GM21717 (cell line): ENCODE data around the gene MARK1.
A peak's percentile ranks its signal among the peaks of the same experiment; 100 is the strongest.

Source experiments
- ATAC-seq: cut with Tn5 transposase; IDR thresholded peaks from one replicate; pipeline ENCODE4 v1.9.1; 2021; ENCODE audit warnings: mild to moderate bottlenecking, moderate library complexity; ENCODE audit not compliant: unreplicated experiment

The MARK1 gene

DNA sequence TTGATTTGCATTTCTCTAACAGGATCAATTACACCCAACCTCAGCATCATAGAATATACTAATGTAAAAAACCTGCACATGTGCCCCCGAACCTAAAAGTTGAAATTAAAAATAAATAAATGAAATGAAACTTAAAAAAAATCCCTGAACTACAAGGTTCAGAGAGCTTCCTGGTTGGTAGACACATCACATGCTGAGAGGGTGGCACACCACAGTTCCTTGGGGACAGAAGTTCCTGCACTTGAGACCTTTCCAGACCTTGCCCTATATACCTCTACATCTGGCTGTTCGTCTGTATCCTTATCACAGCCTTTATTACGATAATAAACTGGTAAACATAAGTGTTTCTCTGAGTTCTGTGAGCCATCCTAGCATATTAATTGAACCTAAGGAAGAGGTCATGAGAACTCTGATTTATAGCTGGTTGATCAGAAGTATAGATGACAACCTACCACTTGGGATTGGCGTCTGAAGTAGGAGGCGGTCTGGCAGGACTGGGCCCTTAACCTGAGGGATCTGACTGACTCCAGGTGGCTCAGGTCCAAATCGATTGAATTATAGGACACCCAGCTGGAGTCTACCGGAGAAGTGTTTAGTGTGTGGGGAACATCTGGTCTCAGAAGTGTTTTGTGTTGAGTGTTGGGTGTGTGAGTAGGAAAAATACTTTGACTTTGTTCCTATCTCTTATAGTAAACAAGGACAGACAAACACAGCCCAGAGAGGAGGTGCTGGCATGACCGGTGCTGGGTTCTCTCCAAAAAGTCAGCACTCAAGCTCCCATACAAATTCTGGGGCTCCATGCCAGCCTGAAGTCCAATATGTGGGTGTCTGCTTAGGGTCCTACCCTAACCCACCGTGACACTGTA lies 181.2 kb downstream of the MARK1 start:
- no peak for ATAC-seq

DNA sequence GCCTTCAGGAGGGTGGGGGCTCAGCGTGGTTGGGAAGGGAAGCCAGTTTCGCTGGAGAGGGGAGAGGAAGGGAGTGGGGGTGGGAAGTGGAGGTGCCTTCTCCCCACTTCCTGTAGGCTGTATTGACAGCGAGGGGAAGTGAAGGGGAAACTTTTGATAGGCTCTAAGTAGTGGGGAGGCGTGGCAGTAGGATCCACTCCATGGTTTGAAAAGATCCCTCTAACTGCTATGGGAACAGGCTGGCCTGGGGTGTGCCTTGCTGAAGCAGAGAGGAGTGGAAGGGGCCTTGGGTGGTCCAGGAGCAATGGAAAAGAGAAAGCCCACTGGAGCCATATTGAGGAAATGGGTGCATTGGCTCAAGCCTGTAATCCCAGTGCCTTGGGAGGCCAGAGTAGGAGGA lies 182.4 kb downstream of the MARK1 start:
- no peak for ATAC-seq

DNA sequence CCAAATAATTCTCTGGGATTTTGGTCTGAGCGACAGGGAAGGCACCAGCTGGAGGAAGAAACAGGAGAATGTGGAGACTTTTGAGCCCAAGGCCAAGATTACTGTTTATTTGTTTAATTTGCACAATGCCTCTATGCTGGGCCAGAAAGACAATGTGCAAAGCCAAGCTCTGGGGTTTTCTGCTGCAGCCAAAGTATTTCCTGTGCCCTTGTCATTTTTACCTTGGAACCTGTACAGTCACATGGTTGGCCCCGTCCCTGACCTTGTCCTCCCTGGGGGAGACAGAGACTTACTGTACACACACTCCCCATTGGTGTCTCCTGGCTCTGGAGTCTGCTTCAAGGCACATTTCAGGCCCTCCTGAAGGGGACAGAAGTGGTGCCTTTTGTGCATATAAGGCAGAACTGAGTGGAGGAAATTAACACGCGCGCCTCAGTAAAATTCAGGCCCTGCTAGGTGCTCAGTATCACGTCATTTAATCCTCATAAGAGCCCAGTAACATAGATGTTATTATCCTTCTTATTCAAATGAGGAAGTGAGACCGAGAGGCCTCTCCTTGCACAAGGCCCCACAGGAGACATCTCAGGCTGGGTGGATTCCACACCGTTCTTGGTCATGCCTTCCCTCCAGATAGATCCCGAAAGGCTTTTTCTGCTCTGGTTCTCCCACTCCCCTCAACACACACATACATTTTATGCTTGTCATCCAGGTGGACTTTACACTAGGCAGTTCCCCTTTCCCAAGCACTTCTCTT lies 183.3 kb downstream of the MARK1 start:
- peak; percentile 86 for ATAC-seq
